Keratinocyte (primary cell): Measurements from ENCODE around the gene MYO1H.

Experiments
- EZH2 ChIP-seq: IDR thresholded peaks from one replicate; pipeline ENCODE4 v1.6.1; 2012; ENCODE audit warnings: inconsistent platforms, mild to moderate bottlenecking, low read length, moderate library complexity
- TF ChIP-seq, protein P1 (sequence below), 3 experiments: IDR thresholded peaks in 1 of 3; conservative IDR thresholded peaks in 1 of 3; optimal IDR thresholded peaks in 1 of 3; 2 replicates in 2 of 3; 3 replicates in 1 of 3; pipeline versions ENCODE3 to v1.5.1; 2011; ENCODE audit warnings: low read length in 3 of 3, mild to moderate bottlenecking in 3 of 3, moderate library complexity in 2 of 3, control low read depth in 1 of 3, inconsistent platforms in 1 of 3; ENCODE audit not compliant: insufficient read depth in 2 of 3; ENCODE audit errors: extremely low read depth in 1 of 3

GRCh38 chr12:109422251-109422650 lies 74.6 kb downstream of the MYO1H start:
- TF ChIP-seq, protein P1, sequence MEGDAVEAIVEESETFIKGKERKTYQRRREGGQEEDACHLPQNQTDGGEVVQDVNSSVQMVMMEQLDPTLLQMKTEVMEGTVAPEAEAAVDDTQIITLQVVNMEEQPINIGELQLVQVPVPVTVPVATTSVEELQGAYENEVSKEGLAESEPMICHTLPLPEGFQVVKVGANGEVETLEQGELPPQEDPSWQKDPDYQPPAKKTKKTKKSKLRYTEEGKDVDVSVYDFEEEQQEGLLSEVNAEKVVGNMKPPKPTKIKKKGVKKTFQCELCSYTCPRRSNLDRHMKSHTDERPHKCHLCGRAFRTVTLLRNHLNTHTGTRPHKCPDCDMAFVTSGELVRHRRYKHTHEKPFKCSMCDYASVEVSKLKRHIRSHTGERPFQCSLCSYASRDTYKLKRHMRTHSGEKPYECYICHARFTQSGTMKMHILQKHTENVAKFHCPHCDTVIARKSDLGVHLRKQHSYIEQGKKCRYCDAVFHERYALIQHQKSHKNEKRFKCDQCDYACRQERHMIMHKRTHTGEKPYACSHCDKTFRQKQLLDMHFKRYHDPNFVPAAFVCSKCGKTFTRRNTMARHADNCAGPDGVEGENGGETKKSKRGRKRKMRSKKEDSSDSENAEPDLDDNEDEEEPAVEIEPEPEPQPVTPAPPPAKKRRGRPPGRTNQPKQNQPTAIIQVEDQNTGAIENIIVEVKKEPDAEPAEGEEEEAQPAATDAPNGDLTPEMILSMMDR (optimal IDR thresholded peaks at IDR 0.05 in 1 of 3, IDR thresholded peaks at IDR 0.05 in 1 of 3, conservative IDR thresholded peaks at IDR 0.05 in 1 of 3; ENCODE audit: extremely low read depth in 1 of 3, insufficient read depth in 2 of 3, low read length in 3 of 3) = no peak
- TF ChIP-seq EZH2 = no peak
